IMR-90 (cell line): ENCODE measurements around the gene NKAIN4. TPM values are rescaled to one million over a fixed set of nuclear protein-coding genes. Genes with fewer than 3 reads are reported as not detected.

ENCODE experiments used
- ATAC-seq: fragments of 200-7000 bp; cut with Tn5 transposase; 2 replicates; pipeline ENCODE4 v1.9.1; 2020; ENCODE audit warnings: low read depth, mild to moderate bottlenecking, moderate library complexity
- BruUV-seq: library from RNA; stranded (reverse); fragments of 400-500 nt; replicated peaks from 2 replicates; lab custom pipeline; 2021; lab: Mats Ljungman, UMichigan
- CTCF ChIA-PET: fragments of 300-600 bp; formaldehyde crosslinking; extraction: SDS; loops from one replicate; lab custom pipeline; 2021; ENCODE audit warnings: antibody characterized with exemption; lab: Yijun Ruan, JAX
- POLR2A ChIA-PET: fragments of 300-600 bp; sonication (Branson Sonifier 250); formaldehyde crosslinking; loops from one replicate; lab custom pipeline; 2022; ENCODE audit warnings: antibody characterized with exemption; ENCODE audit not compliant: unreplicated experiment; lab: Charles Lee
- DNase-seq: peaks from one replicate; pipeline ENCODE4 v3.0.0; 2013
- H2AFZ ChIP-seq: replicated peaks from 2 replicates; pipeline ENCODE3; 2013; ENCODE audit warnings: low read length, mild to moderate bottlenecking; ENCODE audit not compliant: poor library complexity
- H2AK5ac ChIP-seq: 2 replicates; pipeline ENCODE4 v1.6.1; 2013; ENCODE audit warnings: low read depth, low read length, inconsistent platforms
- H2AK9ac ChIP-seq: replicated peaks from 2 replicates; pipeline ENCODE3; 2013; ENCODE audit warnings: mild to moderate bottlenecking, low read depth, low read length, moderate library complexity; ENCODE audit not compliant: poor library complexity
- H2BK120ac ChIP-seq: 2 replicates; pipeline ENCODE4 v1.6.1; 2013; ENCODE audit warnings: low read depth, low read length, inconsistent platforms
- H2BK15ac ChIP-seq: 3 replicates; pipeline ENCODE4 v1.6.1; 2013; ENCODE audit warnings: low read depth, low read length, inconsistent platforms
- H2BK20ac ChIP-seq: 2 replicates; pipeline ENCODE4 v1.6.1; 2013; ENCODE audit warnings: low read depth, mild to moderate bottlenecking, inconsistent platforms, low read length, moderate library complexity
- H2BK5ac ChIP-seq: 2 replicates; pipeline ENCODE4 v1.6.1; 2013; ENCODE audit warnings: mild to moderate bottlenecking, low read depth, low read length, inconsistent platforms; ENCODE audit not compliant: poor library complexity, severe bottlenecking
- H3K14ac ChIP-seq: replicated peaks from 2 replicates; pipeline ENCODE4 v1.6.1; 2013; ENCODE audit warnings: low read depth, low read length, inconsistent platforms
- H3K18ac ChIP-seq: 2 replicates; pipeline ENCODE4 v1.6.1; 2013; ENCODE audit warnings: low read depth, low read length, control low read depth
- H3K23ac ChIP-seq: 2 replicates; pipeline ENCODE4 v1.6.1; 2013; ENCODE audit warnings: low read depth, low read length, inconsistent platforms
- H3K27ac ChIP-seq: 2 replicates; pipeline ENCODE4 v1.5.1; 2013; ENCODE audit warnings: mild to moderate bottlenecking, control low read depth, low read length; ENCODE audit not compliant: insufficient read depth
- H3K27me3 ChIP-seq: 2 replicates; pipeline ENCODE4 v1.6.1; 2013; ENCODE audit warnings: low read length; ENCODE audit not compliant: control insufficient read depth, insufficient read depth
- H3K36me3 ChIP-seq: 2 replicates; pipeline ENCODE4 v1.6.1; 2013; ENCODE audit warnings: low read length, mixed read lengths; ENCODE audit not compliant: control insufficient read depth, insufficient read depth
- H3K4ac ChIP-seq: 2 replicates; pipeline ENCODE4 v1.6.1; 2013; ENCODE audit warnings: low read depth, low read length, inconsistent platforms
- H3K4me1 ChIP-seq: 2 replicates; pipeline ENCODE4 v1.6.1; 2013; ENCODE audit warnings: low read length, mixed read lengths; ENCODE audit not compliant: control insufficient read depth, insufficient read depth
- H3K4me2 ChIP-seq: 2 replicates; pipeline ENCODE4 v1.6.1; 2013; ENCODE audit warnings: low read depth, mild to moderate bottlenecking, control low read depth, low read length, moderate library complexity
- H3K4me3 ChIP-seq: 2 replicates; pipeline ENCODE4 v1.5.1; 2013; ENCODE audit warnings: low read depth, mild to moderate bottlenecking, control low read depth, low read length, moderate library complexity; ENCODE audit not compliant: insufficient read depth
- H3K56ac ChIP-seq: 2 replicates; pipeline ENCODE4 v1.6.1; 2013; ENCODE audit warnings: low read length, inconsistent platforms; ENCODE audit not compliant: insufficient read depth; ENCODE audit errors: extremely low read depth
- H3K79me1 ChIP-seq, 2 experiments: 2 replicates each; pipeline ENCODE4 v1.6.1; 2013; ENCODE audit warnings: low read length in 2 of 2, inconsistent platforms in 1 of 2, low read depth in 1 of 2
- H3K9ac ChIP-seq: 2 replicates; pipeline ENCODE4 v1.6.1; 2013; ENCODE audit warnings: low read depth, low read length, control low read depth
- H3K9me1 ChIP-seq: 2 replicates; pipeline ENCODE4 v1.6.1; 2013; ENCODE audit warnings: low read length, inconsistent platforms; ENCODE audit not compliant: insufficient read depth
- H3K9me3 ChIP-seq: 2 replicates; pipeline ENCODE4 v1.6.1; 2013; ENCODE audit warnings: low read length; ENCODE audit not compliant: control insufficient read depth, insufficient read depth
- H4K20me1 ChIP-seq: 2 replicates; pipeline ENCODE4 v1.6.1; 2013; ENCODE audit warnings: low read length, inconsistent platforms; ENCODE audit not compliant: insufficient read depth
- H4K5ac ChIP-seq: 2 replicates; pipeline ENCODE4 v1.6.1; 2013; ENCODE audit warnings: mild to moderate bottlenecking, low read depth, low read length, control low read depth
- H4K8ac ChIP-seq, 2 experiments: 2 replicates each; pipeline ENCODE4 v1.6.1; 2013; ENCODE audit warnings: low read depth in 2 of 2, low read length in 2 of 2, control low read depth in 1 of 2, inconsistent platforms in 1 of 2
- H4K91ac ChIP-seq: 2 replicates; pipeline ENCODE4 v1.6.1; 2013; ENCODE audit warnings: low read depth, low read length, inconsistent platforms; ENCODE audit not compliant: insufficient read depth
- BHLHE40 ChIP-seq: fragments of 150-350 bp; IDR thresholded peaks from 2 replicates; pipeline ENCODE4 v1.6.1; 2016; ENCODE audit warnings: mild to moderate bottlenecking, low read depth, low read length
- CEBPB ChIP-seq: IDR thresholded peaks from 2 replicates; pipeline ENCODE4 v1.6.1; 2012; ENCODE audit warnings: low read depth, low read length, improper control_type of control experiment
- FOS ChIP-seq: fragments of 150-350 bp; IDR thresholded peaks from 2 replicates; pipeline ENCODE4 v1.6.1; 2016; ENCODE audit warnings: low read depth, low read length
- MAFK ChIP-seq: IDR thresholded peaks from 2 replicates; pipeline ENCODE4 v1.6.1; 2012; ENCODE audit warnings: low read depth, low read length, improper control_type of control experiment
- NFE2L2 ChIP-seq: fragments of 150-350 bp; IDR thresholded peaks from 2 replicates; pipeline ENCODE4 v1.6.1; 2016; ENCODE audit warnings: low read depth, mild to moderate bottlenecking, low read length
- POLR2A ChIP-seq: IDR thresholded peaks from 2 replicates; pipeline ENCODE4 v1.6.1; 2012; ENCODE audit warnings: mild to moderate bottlenecking, low read depth, low read length
- RFX5 ChIP-seq: IDR thresholded peaks from 2 replicates; pipeline ENCODE4 v1.8.0; 2012; ENCODE audit warnings: low read depth, mild to moderate bottlenecking, low read length, moderate library complexity
- WGBS, 2 experiments: methylation state at CpG; one replicate each; pipeline versions ENCODE4 v1.1.5 to v1.1.7; 2013; ENCODE audit warnings: missing lambda C conversion rate in 2 of 2; ENCODE audit not compliant: insufficient read length in 1 of 2; ENCODE audit errors: extremely low coverage in 2 of 2; 5-methylcytosine and 5-hydroxymethylcytosine counted together
- dilution Hi-C: fragments of 300-500 bp; cut with HindIII; formaldehyde crosslinking; loops from one replicate; pipeline ENCODE4 v1.14.3; 2018; ENCODE audit warnings: low sequenced_read_pairs; ENCODE audit not compliant: unreplicated experiment
- in situ Hi-C: fragments of 300-500 bp; cut with MboI; formaldehyde crosslinking; loops from 3 replicates; pipeline ENCODE4 v1.14.3; 2019; ENCODE audit warnings: low sequenced_read_pairs, inconsistent platforms, mixed read lengths
- intact Hi-C: fragments of 100-400 bp; cut with micrococcal nuclease; formaldehyde crosslinking; loops from 2 replicates; pipeline ENCODE4 v1.10.0; 2022
- polyA plus RNA-seq, 3 experiments: library from polyadenylated mRNA; depleted of rRNA; stranded (reverse); fragments of >200 nt; gene quantifications; 2 replicates each; pipeline ENCODE4 v1.2.3, GENCODE V29; 2012; ENCODE audit warnings: low replicate concordance in 1 of 3
- total RNA-seq: library from RNA; depleted of rRNA; stranded (reverse); fragments of >200 nt; gene quantifications from 2 replicates; pipeline ENCODE4 v1.2.3, GENCODE V29; 2012
- TF ChIP-seq, protein P1 (sequence below): fragments of 150-350 bp; IDR thresholded peaks from 2 replicates; pipeline ENCODE4 v1.6.1; 2017; ENCODE audit warnings: mild to moderate bottlenecking, antibody characterized with exemption, low read length, low read depth

The NKAIN4 gene
- total and polyA plus RNA-seq, 2 of the 4 experiments (the other 2 are of a cell fraction): not detected

DNA sequence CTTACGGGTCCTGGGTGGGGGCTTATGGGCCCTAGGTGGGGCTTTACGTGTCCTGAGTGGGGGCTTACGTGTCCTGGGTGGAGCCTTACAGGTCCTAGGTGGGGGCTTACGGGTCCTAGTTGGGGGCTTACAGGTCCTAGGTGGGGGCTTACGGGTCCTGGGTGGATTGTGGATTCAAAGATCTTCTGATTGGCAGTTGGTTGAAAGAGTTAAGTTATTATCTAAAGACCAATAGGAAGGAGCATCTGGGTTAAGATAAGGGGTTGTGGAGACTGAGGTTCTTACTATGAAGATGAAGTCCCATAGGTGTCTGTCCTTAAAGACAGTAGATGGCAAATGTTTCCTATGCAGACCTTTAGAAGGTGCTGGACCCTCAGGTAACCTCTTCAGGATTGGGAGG lies 27.0 kb downstream of the NKAIN4 start:
- no peak overlapping the region for H3K23ac ChIP-seq

More for the DNA sequence above, 27.0 kb downstream of the NKAIN4 start:
- no peak overlapping the region for H3K56ac ChIP-seq
- H4K91ac ChIP-seq: no peak overlapping the region
- in situ Hi-C loops (no loop called here), intact Hi-C loops (no loop called here), dilution Hi-C loops (no loop called here)
- no peak overlapping the region for H3K27ac ChIP-seq
- H2AK9ac ChIP-seq: no peak overlapping the region
- no TSS peak for BruUV-seq
- H3K14ac ChIP-seq: no peak overlapping the region
- ChIA-PET POLR2A (no interaction called here), CTCF (no interaction called here)
- no peak overlapping the region for H2BK120ac ChIP-seq
- ATAC-seq (no peak), DNase-seq (no peak)
- H2BK15ac ChIP-seq: no peak overlapping the region
- no peaks in the 10 kb centered on the region for H3K79me1 ChIP-seq
- H3K4me2 ChIP-seq: no peak overlapping the region
- no peak overlapping the region for H2BK5ac ChIP-seq
- H3K36me3 ChIP-seq: no peaks in the 10 kb centered on the region
- no peak overlapping the region for H3K9ac ChIP-seq
- H2AFZ ChIP-seq: no peak overlapping the region
- no peak overlapping the region for H2AK5ac ChIP-seq
- 92% methylated on average over 2 of the region's 5 CpGs; no CpG with 5 or more reads in 1 of the 2 experiments for WGBS, 2 experiments
- H3K9me3 ChIP-seq: no peaks in the 10 kb centered on the region
- no peak overlapping the region for H3K4me3 ChIP-seq
- no peak for TF ChIP-seq RFX5
- no peak for TF ChIP-seq CEBPB
- no peak for TF ChIP-seq BHLHE40
- no peak for TF ChIP-seq MAFK
- TF ChIP-seq, protein P1, sequence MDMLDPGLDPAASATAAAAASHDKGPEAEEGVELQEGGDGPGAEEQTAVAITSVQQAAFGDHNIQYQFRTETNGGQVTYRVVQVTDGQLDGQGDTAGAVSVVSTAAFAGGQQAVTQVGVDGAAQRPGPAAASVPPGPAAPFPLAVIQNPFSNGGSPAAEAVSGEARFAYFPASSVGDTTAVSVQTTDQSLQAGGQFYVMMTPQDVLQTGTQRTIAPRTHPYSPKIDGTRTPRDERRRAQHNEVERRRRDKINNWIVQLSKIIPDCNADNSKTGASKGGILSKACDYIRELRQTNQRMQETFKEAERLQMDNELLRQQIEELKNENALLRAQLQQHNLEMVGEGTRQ: no peak
- TF ChIP-seq FOS: no peak
- no peak for TF ChIP-seq POLR2A
- no peak for TF ChIP-seq NFE2L2
- peaks cover 4% of the 10 kb centered on the region; the same call in 1 of the 2 replicates for H3K27me3 ChIP-seq
- peaks cover 18% of the 10 kb centered on the region; the same call in 1 of the 2 replicates for H4K20me1 ChIP-seq
- H4K5ac ChIP-seq: no peak overlapping the region
- H3K4ac ChIP-seq: no peak overlapping the region
- no peak overlapping the region for H3K18ac ChIP-seq
- peaks cover 10% of the 10 kb centered on the region; the same call in 1 of the 2 replicates for H3K9me1 ChIP-seq
- H3K4me1 ChIP-seq: peaks cover 22% of the 10 kb centered on the region
- no peak overlapping the region for H2BK20ac ChIP-seq
- H4K8ac ChIP-seq: no peak overlapping the region
